Adrenal gland (tissue), 5 donors: ENCODE data around the gene ZNF28.
"Not testable (repeated sequence)": the region's sequence is repeated elsewhere in the genome, so short reads cannot be mapped to it uniquely, and the experiment has no call there.

Experiments
- POLR2A ChIP-seq, 2 donors: fragments of 450-650 bp; IDR thresholded peaks; one replicate each; pipeline ENCODE4 v1.6.1; 2017; ENCODE audit warnings: antibody characterized with exemption in 2 of 2, mild to moderate bottlenecking in 2 of 2, moderate library complexity in 1 of 2
- TF ChIP-seq, protein P1 (sequence below), 6 experiments: fragments of 450-650 bp in 4 of 6; fragments of 200-600 bp in 2 of 6; sonication (generic) in 1 of 6; IDR thresholded peaks; 1 replicate in 5 of 6; 2 replicates in 1 of 6; pipeline versions ENCODE4 v1.5.1 to v1.8.0; 2016 to 2021; ENCODE audit warnings: antibody characterized with exemption in 6 of 6, mild to moderate bottlenecking in 2 of 6, moderate library complexity in 1 of 6
- donor health status: DM: no; HTN: no; CAD: no.

DNA sequence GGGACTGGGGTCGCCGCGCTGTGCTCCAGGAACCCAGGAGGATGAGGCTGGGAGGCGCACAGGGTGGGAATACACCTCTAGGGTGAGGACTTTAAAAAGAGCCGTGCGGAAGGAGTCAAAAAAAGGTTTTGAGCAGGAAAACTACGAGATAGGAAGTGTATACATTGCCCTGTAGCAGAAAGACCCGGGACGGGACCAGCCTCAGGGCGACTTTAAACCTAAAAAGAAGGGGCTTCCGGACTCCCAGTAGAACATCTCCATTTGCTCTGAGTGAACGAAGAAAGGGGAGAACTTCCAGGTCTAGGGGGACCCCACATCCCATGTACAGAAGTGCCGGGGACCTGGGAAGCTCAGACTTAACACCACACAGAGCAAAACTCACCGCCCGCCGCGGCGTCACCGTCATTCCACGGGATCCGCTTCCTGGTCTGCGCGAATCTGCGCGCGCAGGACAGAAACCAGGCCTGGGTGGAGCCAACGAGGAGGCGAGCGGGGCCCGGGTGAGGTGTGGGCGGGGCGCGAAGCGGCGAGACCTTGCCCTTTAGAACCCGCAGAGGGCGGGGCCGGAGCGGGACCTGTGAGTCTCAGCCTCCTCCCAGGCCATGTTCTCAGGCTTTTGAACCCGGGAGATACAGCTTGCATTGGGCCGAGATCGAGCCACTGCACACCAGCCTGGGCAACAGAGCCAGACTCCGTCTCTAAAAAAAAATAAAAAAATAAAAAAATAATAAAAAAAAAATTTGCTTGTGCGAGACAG is at the start of gene ZNF28:
- TF ChIP-seq, protein P1, sequence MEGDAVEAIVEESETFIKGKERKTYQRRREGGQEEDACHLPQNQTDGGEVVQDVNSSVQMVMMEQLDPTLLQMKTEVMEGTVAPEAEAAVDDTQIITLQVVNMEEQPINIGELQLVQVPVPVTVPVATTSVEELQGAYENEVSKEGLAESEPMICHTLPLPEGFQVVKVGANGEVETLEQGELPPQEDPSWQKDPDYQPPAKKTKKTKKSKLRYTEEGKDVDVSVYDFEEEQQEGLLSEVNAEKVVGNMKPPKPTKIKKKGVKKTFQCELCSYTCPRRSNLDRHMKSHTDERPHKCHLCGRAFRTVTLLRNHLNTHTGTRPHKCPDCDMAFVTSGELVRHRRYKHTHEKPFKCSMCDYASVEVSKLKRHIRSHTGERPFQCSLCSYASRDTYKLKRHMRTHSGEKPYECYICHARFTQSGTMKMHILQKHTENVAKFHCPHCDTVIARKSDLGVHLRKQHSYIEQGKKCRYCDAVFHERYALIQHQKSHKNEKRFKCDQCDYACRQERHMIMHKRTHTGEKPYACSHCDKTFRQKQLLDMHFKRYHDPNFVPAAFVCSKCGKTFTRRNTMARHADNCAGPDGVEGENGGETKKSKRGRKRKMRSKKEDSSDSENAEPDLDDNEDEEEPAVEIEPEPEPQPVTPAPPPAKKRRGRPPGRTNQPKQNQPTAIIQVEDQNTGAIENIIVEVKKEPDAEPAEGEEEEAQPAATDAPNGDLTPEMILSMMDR (IDR thresholded peaks at IDR 0.05) = peak in 1 of 6 experiments; percentile 29
- not testable (repeated sequence) for TF ChIP-seq POLR2A (IDR thresholded peaks at IDR 0.05)
